ENCODE measurements around the gene CEL. TPM values are rescaled to one million over a fixed set of nuclear protein-coding genes. Genes with fewer than 3 reads are reported as not detected.

CEL gene
- total RNA-seq, 2 donors from 2014 or later: 0.94 to 1.9 TPM

DNA sequence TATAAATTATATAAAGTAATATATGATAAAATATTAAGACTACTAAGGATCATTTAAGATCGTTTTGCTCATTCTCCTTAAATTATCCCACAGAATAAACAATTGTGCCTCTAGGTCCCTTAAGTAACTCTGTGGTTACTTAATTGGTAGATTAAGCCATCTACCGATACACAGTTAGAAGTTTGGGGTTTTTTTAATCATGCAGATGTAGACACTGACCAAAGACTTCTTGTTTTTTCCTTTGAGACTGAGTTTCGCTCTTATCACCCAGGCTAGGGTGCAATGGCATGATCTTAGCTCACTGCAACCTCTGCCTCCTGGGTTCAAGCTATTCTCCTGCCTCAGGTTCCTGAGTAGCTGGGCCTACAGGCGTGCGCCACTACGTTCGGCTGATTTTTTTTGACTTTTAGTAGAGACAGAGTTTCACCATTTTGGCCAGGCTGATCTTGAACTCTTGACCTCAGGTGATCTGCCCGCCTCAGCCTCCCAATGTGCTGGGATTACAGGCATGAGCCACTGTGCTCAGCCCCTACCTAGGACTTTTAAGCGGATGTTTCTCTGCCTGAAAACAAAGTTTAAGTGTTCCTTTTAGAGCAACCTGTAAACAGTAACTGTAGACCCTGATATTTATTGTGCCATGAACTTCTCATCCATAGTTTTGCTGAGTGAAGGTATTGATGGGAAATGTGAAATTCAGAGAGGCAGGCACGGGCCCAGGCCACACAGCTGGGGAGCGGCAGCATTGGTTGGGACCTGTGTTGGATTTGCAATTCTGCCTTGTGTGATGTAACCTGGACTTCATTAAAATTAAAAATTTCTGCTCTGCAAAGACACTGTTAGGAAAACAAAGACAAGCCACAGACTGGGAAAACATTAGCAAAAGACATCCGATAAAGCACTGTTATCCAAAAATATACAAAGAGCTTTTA lies 11.6 kb downstream of the CEL start:
- Histone ChIP-seq H3K27ac (no peak overlapping the region), H3K36me3 (no peaks in the 10 kb centered on the region), H3K27me3 (no peaks in the 10 kb centered on the region), H3K4me1 (no peaks in the 10 kb centered on the region), H3K4me3 (no peak overlapping the region), H3K9me3 (no peaks in the 10 kb centered on the region)
- TF ChIP-seq, protein P1, sequence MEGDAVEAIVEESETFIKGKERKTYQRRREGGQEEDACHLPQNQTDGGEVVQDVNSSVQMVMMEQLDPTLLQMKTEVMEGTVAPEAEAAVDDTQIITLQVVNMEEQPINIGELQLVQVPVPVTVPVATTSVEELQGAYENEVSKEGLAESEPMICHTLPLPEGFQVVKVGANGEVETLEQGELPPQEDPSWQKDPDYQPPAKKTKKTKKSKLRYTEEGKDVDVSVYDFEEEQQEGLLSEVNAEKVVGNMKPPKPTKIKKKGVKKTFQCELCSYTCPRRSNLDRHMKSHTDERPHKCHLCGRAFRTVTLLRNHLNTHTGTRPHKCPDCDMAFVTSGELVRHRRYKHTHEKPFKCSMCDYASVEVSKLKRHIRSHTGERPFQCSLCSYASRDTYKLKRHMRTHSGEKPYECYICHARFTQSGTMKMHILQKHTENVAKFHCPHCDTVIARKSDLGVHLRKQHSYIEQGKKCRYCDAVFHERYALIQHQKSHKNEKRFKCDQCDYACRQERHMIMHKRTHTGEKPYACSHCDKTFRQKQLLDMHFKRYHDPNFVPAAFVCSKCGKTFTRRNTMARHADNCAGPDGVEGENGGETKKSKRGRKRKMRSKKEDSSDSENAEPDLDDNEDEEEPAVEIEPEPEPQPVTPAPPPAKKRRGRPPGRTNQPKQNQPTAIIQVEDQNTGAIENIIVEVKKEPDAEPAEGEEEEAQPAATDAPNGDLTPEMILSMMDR (IDR thresholded peaks at IDR 0.05): no peak
- DNase-seq (ENCODE audit: low spot score): no peak

DNA sequence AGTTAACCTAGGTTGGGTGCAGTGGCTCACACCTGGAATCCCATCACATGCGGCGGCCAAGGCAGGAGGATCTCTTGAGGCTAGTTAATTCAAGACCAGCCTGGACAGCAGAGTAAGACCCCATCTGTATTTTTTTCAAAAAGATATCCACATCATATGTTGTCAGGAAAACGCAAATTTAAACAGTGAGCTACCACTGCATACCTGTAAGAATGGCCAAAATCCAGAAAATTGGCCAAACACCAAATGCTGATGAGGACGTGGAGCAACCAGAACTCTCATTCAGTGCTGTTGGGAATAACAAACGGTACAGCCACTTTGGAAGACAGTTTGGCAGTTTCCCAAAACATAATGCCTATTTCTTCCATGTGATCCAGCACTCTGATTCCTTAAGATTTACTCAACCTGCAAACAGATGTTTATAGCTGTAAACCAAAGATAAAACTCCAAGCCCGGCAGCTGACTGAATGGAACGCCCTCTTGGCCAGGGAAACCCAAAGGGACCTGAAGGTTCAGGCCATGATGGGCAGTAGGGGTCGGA lies 12.4 kb downstream of the CEL start:
- no peak for DNase-seq (ENCODE audit: low spot score)
- no peaks in the 10 kb centered on the region for H3K27me3 ChIP-seq
- H3K4me1 ChIP-seq: no peaks in the 10 kb centered on the region
- TF ChIP-seq, protein P1 (IDR thresholded peaks at IDR 0.05): no peak
- no peak overlapping the region for H3K4me3 ChIP-seq
- H3K36me3 ChIP-seq: no peaks in the 10 kb centered on the region
- no peak overlapping the region for H3K27ac ChIP-seq
- no peaks in the 10 kb centered on the region for H3K9me3 ChIP-seq

DNA sequence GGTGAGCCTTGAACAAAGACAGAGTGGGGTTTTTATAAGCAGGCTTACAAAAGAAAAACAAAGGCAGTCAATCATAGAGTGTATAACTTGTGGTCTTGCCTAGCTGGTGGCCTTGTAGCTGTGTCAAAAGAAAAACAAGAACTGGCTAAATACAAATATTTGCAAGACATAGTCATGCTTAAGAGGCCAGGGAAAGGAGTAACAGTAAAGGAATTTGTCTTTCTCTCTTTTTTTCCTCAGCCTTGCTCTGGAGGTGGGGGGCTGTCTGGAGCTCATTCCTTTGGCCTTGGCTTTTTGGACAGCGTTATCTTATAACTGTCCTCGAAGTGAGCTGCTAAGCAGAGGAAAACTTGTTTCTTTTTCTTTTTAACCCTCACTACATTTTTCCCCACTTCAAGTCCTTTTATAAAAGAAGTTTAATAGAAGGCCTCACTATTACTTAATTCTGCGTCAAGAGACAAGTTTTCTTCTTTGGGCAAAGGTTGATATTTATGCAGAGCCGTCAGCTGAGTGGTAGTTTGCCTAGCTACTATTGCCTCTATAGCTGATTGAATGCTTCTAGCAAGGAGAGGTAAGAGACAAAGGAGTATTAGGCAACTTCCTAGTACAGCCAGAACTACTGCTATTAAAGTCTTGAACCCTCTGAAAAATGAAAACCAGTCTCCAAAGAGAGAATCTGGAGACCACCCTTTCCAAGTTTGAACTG lies 14.3 kb downstream of the CEL start:
- H3K4me1 ChIP-seq: no peaks in the 10 kb centered on the region
- DNase-seq (ENCODE audit: low spot score): no peak
- H3K4me3 ChIP-seq: no peak overlapping the region
- no peak overlapping the region for H3K27ac ChIP-seq
- H3K36me3 ChIP-seq: no peaks in the 10 kb centered on the region
- H3K27me3 ChIP-seq: no peaks in the 10 kb centered on the region
- TF ChIP-seq, protein P1 (IDR thresholded peaks at IDR 0.05): no peak
- H3K9me3 ChIP-seq: no peaks in the 10 kb centered on the region

DNA sequence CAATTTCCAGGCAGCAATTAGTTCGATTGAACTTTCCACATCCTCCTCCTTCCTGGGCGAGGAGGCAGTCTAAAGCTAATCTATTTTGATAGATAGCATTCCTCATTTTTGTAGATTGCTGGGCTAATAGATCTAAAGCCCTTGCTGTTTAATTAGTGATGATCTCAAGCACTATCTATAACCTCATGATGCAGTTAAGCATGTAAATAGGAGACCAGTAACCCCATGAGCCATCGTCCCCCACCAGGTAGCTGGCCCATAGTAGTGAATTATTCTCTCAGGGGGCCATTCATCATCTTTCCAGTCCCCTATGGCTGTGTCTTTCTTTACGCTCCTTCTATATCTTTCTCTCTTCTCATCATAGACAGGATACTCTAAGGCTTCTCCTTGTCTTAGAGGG lies 14.9 kb downstream of the CEL start:
- TF ChIP-seq, protein P1 (IDR thresholded peaks at IDR 0.05): no peak
- no peak for DNase-seq (ENCODE audit: low spot score)
- Histone ChIP-seq H3K4me3 (no peak overlapping the region), H3K36me3 (no peaks in the 10 kb centered on the region), H3K4me1 (no peaks in the 10 kb centered on the region), H3K9me3 (no peaks in the 10 kb centered on the region), H3K27ac (no peak overlapping the region), H3K27me3 (no peaks in the 10 kb centered on the region)

DNA sequence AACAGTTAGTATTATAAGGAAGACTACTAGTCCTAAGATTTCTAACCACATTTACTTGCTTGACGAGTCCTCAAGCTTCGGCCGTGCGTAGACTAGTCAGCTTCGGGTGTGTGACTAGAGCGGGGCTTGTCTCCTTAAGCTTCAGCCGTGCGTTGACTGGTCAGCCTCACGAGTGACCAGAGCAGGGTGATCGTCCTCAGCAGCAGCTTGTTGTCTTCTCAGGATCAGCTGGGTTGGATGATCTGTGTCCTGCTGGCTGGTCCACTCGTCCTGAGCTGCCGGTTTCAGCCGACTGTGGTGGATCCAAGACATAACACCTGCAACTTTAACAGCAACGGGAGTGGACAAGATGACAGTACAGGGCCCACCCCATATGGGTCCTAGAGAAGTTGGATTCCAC lies 16.7 kb downstream of the CEL start:
- Histone ChIP-seq H3K4me1 (no peaks in the 10 kb centered on the region), H3K9me3 (no peaks in the 10 kb centered on the region), H3K36me3 (no peaks in the 10 kb centered on the region), H3K4me3 (no peak overlapping the region), H3K27ac (no peak overlapping the region), H3K27me3 (no peaks in the 10 kb centered on the region)
- no peak for DNase-seq (ENCODE audit: low spot score)
- TF ChIP-seq, protein P1 (IDR thresholded peaks at IDR 0.05): no peak
